Progenitor cell of endocrine pancreas (in vitro differentiated cells): Measurements from ENCODE around the gene RIN2. TPM values are rescaled to one million over a fixed set of nuclear protein-coding genes. Genes with fewer than 3 reads are reported as not detected.
A peak's percentile ranks its signal among the peaks of the same experiment; 100 is the strongest.

Experiments
- DNase-seq: peaks from one replicate; pipeline ENCODE4 v3.0.0; 2021; ENCODE audit warnings: low spot score; ENCODE audit not compliant: unreplicated experiment
- H3K27ac Mint-ChIP-seq: 2 replicates; pipeline ENCODE4 v1.8.0; 2021; ENCODE audit warnings: mild to moderate bottlenecking, moderate library complexity, mixed read lengths
- H3K27me3 Mint-ChIP-seq: 2 replicates; pipeline ENCODE4 v1.8.0; 2021; ENCODE audit warnings: mixed read lengths
- H3K36me3 Mint-ChIP-seq: 2 replicates; pipeline ENCODE4 v1.8.0; 2022; ENCODE audit warnings: mixed read lengths; ENCODE audit not compliant: insufficient read depth
- H3K4me1 Mint-ChIP-seq: 2 replicates; pipeline ENCODE4 v1.8.0; 2021; ENCODE audit warnings: low read depth, mixed read lengths
- H3K4me3 Mint-ChIP-seq: 2 replicates; pipeline ENCODE4 v1.8.0; 2021; ENCODE audit warnings: low read depth, mild to moderate bottlenecking, moderate library complexity, mixed read lengths
- H3K9me3 Mint-ChIP-seq: 2 replicates; pipeline ENCODE4 v1.8.0; 2021; ENCODE audit warnings: low read depth, mixed read lengths
- total RNA-seq: library from RNA; stranded (reverse); gene quantifications from 2 replicates; pipeline ENCODE4 v1.2.1, GENCODE V29; 2021
- TF ChIP-seq, protein P1 (sequence below): fragments of 200-600 bp; sonication (generic); IDR thresholded peaks from one replicate; pipeline ENCODE4 v1.5.0; 2021; ENCODE audit warnings: antibody characterized with exemption, mild to moderate bottlenecking; ENCODE audit not compliant: unreplicated experiment

RIN2 gene
- total RNA-seq, 1 donor from 2014 or later = 36.1 TPM

GRCh38 chr20:19783966-19784401 is 25.9 kb downstream of the RIN2 start:
- Mint-ChIP-seq H3K27ac (no peak overlapping the region), H3K4me1 (peaks cover 18% of the 10 kb centered on the region), H3K4me3 (no peak overlapping the region)

DNA sequence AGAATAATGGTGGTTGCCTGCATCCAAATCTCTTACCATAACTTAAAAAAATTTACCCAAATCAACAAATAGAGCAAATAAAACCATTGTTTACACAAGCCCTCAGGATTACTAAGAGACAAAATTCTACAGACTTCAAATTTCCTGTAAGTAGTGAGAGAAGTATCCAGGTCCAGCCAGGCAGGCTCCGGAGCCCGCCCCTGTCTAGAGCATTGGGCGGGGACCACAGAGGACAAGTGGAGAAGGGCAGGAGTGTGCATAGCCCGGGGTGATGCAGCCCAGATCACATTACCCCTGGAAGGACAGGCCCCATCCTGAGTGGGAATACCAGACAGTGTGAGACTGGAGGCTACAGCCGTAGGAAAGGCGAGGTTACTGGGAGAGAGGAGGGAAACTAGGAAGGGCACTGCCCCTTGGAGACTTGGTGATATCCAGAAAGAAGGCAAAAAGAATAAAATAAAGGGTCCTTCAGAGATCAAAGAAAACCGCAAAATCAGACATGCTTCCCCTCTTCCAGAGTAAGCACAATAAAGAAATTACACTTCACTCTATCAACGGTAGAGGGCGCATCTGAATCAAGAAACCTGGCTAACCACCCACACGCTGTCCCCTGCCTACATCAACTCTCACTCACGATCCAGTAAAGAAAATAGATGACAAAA is 26.6 kb downstream of the RIN2 start:
- DNase-seq = no peak
- Mint-ChIP-seq H3K9me3 (peaks cover 12% of the 10 kb centered on the region), H3K27ac (peak overlapping the region; percentile 54), H3K4me3 (peak overlapping the region; percentile 5), H3K36me3 (peaks cover 7% of the 10 kb centered on the region), H3K27me3 (no peaks in the 10 kb centered on the region), H3K4me1 (peaks cover 18% of the 10 kb centered on the region)
- TF ChIP-seq, protein P1, sequence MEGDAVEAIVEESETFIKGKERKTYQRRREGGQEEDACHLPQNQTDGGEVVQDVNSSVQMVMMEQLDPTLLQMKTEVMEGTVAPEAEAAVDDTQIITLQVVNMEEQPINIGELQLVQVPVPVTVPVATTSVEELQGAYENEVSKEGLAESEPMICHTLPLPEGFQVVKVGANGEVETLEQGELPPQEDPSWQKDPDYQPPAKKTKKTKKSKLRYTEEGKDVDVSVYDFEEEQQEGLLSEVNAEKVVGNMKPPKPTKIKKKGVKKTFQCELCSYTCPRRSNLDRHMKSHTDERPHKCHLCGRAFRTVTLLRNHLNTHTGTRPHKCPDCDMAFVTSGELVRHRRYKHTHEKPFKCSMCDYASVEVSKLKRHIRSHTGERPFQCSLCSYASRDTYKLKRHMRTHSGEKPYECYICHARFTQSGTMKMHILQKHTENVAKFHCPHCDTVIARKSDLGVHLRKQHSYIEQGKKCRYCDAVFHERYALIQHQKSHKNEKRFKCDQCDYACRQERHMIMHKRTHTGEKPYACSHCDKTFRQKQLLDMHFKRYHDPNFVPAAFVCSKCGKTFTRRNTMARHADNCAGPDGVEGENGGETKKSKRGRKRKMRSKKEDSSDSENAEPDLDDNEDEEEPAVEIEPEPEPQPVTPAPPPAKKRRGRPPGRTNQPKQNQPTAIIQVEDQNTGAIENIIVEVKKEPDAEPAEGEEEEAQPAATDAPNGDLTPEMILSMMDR = peak; percentile 80

More at GRCh38 chr20:19783966-19784401, 25.9 kb downstream of the RIN2 start:
- DNase-seq = no peak
- no peaks in the 10 kb centered on the region for H3K27me3 Mint-ChIP-seq
- H3K36me3 Mint-ChIP-seq = peaks cover 6% of the 10 kb centered on the region
- TF ChIP-seq, protein P1 = no peak
- H3K9me3 Mint-ChIP-seq = peaks cover 9% of the 10 kb centered on the region

DNA sequence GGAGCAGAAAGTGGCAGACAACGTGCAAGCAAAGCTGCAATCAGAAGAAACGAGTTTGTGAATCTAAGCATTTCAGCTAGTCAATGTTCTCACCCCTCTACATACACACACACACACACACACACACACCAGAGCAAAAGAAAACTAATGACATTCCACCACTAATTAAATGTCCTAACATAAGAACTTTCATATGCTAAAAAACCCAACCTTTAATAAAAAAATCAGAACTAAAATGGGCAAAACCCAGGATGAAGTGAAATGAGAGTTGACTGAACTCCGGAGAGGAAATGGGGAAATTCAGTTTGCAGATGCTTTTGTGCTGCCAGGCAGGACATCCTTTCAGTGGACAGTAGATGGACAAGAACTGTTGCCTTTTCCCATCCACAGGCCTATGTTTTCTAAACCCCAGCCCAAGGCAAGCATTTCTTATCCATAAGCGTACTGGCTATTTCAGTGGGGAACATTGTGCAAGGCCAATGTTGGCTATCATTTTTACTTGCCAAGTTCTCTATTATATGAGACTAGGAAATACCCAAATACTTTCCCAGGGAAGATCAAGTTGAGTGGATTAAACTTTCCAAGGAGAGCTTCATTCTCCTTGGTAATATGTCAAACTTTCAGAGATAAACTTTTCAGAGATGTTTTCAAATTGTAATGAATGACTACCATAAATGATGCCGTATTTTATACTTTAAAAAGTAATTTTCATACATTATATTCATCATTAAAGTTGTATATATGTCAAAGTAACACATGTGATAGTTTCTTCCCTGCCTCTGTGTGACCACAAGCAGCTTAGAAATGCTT is 27.3 kb downstream of the RIN2 start:
- H3K4me3 Mint-ChIP-seq = no peak overlapping the region
- H3K36me3 Mint-ChIP-seq = peaks cover 7% of the 10 kb centered on the region
- DNase-seq = no peak
- H3K4me1 Mint-ChIP-seq = peaks cover 18% of the 10 kb centered on the region
- H3K27me3 Mint-ChIP-seq = no peaks in the 10 kb centered on the region
- TF ChIP-seq, protein P1 = no peak
- H3K27ac Mint-ChIP-seq = peak overlapping the region; percentile 54
- H3K9me3 Mint-ChIP-seq = peaks cover 12% of the 10 kb centered on the region

- no peak overlapping the region for H3K4me3 Mint-ChIP-seq
- H3K27me3 Mint-ChIP-seq = no peaks in the 10 kb centered on the region
- peaks cover 12% of the 10 kb centered on the region for H3K9me3 Mint-ChIP-seq
- H3K36me3 Mint-ChIP-seq = peaks cover 7% of the 10 kb centered on the region
- TF ChIP-seq, protein P1 = no peak
- peaks cover 18% of the 10 kb centered on the region for H3K4me1 Mint-ChIP-seq
- peak overlapping the region; percentile 56 for H3K27ac Mint-ChIP-seq
- no peak for DNase-seq
These were observed 27.9 kb downstream of the RIN2 start for GRCh38 chr20:19785983-19786285.

DNA sequence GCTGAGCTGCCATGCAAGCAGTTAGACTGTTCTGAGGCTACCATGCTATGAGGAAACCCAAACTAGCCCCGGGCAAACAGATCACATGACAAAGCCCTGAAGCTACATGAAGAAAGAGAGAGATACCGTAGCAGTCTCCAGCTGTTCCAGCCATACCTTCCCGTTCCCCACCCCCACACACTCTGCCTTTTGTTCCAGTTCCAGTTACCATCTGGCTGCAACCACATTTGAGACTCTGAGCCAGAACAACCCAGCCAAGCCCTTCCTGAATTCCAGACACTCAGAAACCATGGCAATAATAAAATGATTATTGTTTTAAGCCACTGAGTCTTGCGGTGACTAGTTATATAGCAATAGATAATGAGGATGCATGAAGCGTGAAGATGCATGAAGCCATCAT is 28.3 kb downstream of the RIN2 start:
- TF ChIP-seq, protein P1 = no peak
- Mint-ChIP-seq H3K36me3 (peaks cover 7% of the 10 kb centered on the region), H3K27me3 (no peaks in the 10 kb centered on the region), H3K27ac (peak overlapping the region; percentile 56), H3K4me1 (peaks cover 18% of the 10 kb centered on the region), H3K9me3 (peaks cover 12% of the 10 kb centered on the region), H3K4me3 (no peak overlapping the region)
- DNase-seq = no peak
